Fibroblast of the aortic adventitia (primary cell): ENCODE results near the gene VPS37B. TPM values are rescaled to one million over a fixed set of nuclear protein-coding genes. Genes with fewer than 3 reads are reported as not detected.

Experiments
- DNase-seq: peaks from one replicate; pipeline ENCODE4 v3.0.0-alpha.2; 2010; ENCODE audit warnings: low read depth
- H3K4me3 ChIP-seq: 2 replicates; pipeline ENCODE4 v1.5.1; 2011; ENCODE audit warnings: low read depth, mild to moderate bottlenecking, control low read depth, low read length, moderate library complexity
- CTCF ChIP-seq: IDR thresholded peaks from 2 replicates; pipeline ENCODE4 v1.5.1; 2011; ENCODE audit warnings: mild to moderate bottlenecking, low read length, control low read depth, inconsistent platforms; ENCODE audit not compliant: insufficient read depth
- total RNA-seq: library from RNA; depleted of rRNA; stranded (reverse); fragments of >200 nt; gene quantifications from 2 replicates; pipeline ENCODE4 v1.2.3, GENCODE V29; 2012; ENCODE audit warnings: low replicate concordance

VPS37B gene
- total RNA-seq, 1 donor: 17.8 TPM

- no peak for DNase-seq
- H3K4me3 ChIP-seq: no peak overlapping the region
- no peak for TF ChIP-seq CTCF
These were observed 41.7 kb upstream of the VPS37B start for GRCh38 chr12:122937622-122938091.

- no peak overlapping the region for H3K4me3 ChIP-seq
- DNase-seq: no peak
- no peak for TF ChIP-seq CTCF
These were observed 39.4 kb upstream of the VPS37B start for GRCh38 chr12:122935318-122935717.

- no peak overlapping the region for H3K4me3 ChIP-seq
- DNase-seq: no peak
- no peak for TF ChIP-seq CTCF
These were observed 38.8 kb upstream of the VPS37B start for GRCh38 chr12:122934722-122935121.

GRCh38 chr12:122932207-122932606 lies 36.3 kb upstream of the VPS37B start:
- DNase-seq: no peak
- no peak overlapping the region for H3K4me3 ChIP-seq
- no peak for TF ChIP-seq CTCF

GRCh38 chr12:122929812-122930211 lies 33.9 kb upstream of the VPS37B start:
- TF ChIP-seq CTCF: no peak
- DNase-seq: no peak
- no peak overlapping the region for H3K4me3 ChIP-seq

- no peak for TF ChIP-seq CTCF
- H3K4me3 ChIP-seq: no peak overlapping the region
- DNase-seq: no peak
These were observed 33.2 kb upstream of the VPS37B start for GRCh38 chr12:122929148-122929538.

GRCh38 chr12:122928404-122929147 lies 32.7 kb upstream of the VPS37B start:
- H3K4me3 ChIP-seq: no peak overlapping the region
- TF ChIP-seq CTCF: no peak
- no peak for DNase-seq
